Measurements from ENCODE around the gene MRPS35.

Gene MRPS35

DNA sequence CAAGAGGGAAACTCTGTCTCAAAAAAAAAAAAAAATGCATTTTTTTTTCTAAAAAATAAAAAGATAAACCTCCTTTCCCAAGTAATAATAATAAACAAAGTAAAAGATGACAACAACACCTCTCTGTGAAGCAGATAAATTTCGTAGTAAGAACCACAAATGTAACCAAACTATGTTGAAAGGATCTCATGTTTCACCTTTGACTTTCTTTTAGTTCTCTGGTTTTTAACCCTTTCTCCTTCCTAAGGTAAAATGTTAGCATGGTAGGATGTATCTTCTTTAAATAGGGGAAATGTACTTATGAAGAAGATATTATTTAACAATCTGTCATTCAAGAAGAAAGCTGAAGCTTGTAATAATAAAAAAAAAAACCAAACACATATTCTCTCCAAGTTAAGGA, 67.6 kb downstream of the MRPS35 start:
- DNase-seq: no peak

DNA sequence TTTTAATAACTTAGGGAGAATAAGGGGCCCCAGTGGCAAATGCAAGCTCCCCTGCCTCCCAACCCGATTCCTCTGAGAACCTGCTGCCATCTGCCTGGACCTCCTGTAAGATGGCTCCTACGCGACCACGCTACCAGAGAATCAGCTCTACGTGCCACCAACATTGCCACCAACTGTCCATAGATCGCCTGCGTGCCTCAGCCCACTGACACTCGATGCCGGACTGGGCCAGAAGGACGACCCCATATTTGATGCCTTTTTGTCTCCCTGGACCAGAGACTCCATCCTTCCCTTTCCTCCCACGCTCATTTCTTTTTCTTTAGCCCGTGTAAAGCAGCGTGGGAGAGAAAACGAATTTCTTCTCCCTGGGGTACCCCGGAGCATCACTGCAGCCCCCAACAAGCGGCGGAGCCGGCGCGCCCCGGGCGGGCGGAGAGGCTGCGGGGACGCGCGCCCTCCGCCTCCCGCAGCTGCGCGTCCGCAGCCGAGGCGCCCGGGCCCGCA, 68.8 kb downstream of the MRPS35 start:
- DNase-seq: no peak

DNA sequence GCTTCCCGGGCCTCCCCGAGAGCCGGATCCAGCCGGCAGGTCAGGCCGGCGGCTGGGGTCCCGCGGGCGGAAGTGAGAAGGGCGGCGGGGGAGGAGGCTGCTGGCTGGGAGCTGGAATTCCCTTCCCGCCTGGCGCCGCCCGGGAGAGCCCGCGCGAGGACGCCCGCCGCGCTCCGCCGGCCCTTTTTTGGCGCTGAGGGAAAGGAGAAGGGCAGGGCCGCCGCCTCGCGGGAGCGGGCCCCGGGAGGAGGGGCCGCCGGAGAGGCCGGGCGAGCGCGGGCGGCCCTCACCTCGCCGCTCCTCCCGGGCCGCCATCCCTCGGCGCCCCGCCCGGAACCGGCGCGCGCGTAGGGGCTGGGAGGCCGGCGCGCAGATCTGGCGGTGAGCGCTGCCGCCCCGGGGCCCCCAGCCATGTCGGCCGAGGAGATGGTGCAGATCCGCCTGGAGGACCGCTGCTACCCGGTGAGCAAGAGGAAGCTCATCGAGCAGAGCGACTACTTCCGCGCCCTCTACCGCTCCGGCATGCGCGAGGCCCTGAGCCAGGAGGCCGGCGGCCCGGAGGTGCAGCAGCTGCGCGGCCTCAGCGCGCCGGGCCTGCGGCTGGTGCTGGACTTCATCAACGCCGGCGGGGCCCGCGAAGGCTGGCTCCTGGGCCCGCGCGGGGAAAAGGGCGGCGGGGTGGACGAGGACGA, 69.4 kb downstream of the MRPS35 start, which contains the start of the genes KLHL42 and MANSC4:
KLHL42 (plus strand) TSS at position 314 of the 692 bp plus-strand sequence; CDS start at position 412, 98 bp downstream.
MANSC4 (minus strand) TSS at position 317 of the 692 bp plus-strand sequence. CDS start 8,960 bp downstream, outside the sequence.
- DNase-seq: peak; percentile 85

DNA sequence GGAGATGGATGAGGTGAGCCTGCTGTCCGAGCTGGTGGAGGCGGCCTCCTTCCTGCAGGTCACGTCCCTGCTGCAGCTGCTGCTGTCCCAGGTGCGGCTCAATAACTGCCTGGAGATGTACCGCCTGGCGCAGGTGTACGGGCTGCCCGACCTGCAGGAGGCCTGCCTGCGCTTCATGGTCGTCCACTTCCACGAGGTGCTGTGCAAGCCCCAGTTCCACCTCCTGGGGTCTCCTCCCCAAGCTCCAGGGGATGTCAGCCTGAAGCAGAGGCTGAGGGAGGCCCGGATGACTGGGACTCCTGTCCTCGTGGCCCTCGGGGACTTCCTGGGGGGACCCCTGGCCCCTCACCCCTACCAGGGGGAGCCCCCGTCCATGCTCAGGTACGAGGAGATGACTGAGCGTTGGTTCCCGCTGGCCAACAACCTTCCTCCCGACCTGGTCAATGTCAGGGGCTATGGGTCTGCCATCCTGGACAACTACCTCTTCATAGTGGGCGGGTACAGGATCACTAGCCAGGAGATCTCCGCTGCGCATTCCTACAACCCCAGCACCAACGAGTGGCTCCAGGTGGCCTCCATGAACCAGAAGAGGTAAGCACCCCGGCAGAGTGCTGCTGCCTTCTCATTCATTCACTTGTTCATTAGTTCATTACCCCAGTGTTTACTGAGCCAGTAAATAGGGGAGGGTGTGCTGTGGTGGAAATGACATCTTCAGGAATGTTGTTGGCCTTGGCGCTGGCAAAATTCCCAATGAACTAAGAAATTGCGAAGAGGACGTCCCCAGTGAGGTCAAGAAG, 70.2 kb downstream of the MRPS35 start:
- DNase-seq: no peak

DNA sequence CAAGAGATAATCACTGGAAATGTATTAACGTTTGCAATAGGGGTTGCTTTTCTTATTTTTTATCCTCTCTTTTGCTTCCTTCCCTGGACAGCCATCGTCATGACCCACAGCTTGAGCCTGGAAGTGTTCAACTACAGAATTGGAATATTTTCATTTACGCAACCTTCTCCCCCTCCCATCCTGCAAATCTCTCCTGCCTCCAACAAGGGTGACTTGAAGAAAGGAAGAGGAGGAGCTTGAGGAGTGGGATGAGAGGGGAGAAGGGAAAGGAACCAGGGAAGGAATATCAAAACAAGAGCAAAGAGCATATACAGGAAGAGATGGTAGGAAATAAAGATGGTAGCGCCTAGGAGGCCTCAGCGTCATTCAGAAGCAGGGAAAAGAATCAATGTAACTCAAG, 71.0 kb downstream of the MRPS35 start:
- no peak for DNase-seq

DNA sequence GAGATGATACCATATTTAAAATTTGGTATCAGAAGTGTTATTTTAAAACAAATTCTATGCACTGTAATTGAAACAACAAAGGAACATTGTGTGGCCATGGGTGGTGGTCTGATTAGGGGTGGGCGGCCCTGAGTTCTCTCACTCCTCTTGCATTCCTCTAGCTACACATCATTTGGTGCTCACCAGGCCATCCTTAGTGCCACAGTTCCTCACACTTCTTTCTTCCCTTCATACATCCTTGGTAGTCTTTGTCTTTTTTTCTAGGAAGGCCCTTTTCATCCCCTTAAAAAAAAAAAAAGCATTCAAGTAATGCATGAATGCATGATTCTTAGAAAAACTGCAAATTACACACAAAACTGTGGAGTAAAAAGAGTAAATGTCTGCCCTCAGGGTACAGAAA, 71.8 kb downstream of the MRPS35 start:
- DNase-seq: no peak

DNA sequence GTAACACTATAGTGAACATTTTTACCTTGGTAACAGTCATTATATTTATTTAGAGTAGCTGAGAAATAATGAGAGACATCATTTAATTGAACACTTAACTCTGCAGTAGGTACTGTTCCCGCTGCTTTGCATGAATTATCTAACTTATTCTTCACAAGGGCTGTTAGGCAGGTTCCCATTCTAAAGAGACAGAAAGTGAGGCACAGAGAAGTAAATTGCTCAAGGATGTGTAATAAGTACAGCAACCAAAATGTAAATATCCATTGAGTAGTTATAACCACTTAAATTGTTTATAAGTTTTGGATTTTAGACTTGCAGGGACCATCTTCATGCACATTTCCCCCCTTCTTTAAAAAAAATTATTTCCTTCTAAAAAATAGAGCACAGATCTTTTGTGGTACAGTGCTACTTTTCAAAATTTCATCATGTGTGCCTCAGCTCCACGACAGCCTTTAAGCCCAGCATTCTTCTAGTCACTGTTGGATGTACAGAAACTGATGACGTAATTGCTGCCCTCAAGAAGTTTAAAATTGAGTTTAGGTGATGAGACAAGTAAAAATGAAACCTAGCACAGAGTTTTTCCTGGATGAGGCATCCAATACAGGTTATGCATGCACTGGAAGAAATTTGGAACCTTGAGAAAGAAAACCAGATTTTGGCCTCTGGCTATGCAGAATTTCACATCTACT, 75.4 kb downstream of the MRPS35 start:
- DNase-seq: no peak

DNA sequence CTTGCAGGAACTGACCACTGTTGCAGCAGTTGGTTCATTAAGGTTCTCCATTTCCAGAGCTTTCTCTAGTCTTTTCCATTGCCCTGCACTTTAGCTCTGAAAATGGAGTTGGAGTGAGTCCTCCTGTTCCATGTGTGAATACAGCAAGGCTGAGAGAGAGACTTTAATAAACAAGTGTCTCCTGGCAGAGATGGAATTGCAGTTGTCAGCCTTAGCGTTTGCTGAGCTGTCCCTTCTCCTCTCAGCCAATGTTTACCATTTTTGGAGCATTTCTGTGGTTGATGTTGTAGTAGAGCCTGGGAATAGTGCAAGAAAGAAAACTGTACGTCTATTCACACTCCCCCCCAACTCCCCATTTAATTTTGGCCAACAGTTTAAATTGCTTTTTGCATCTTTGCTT, 76.9 kb downstream of the MRPS35 start:
- DNase-seq: no peak

DNA sequence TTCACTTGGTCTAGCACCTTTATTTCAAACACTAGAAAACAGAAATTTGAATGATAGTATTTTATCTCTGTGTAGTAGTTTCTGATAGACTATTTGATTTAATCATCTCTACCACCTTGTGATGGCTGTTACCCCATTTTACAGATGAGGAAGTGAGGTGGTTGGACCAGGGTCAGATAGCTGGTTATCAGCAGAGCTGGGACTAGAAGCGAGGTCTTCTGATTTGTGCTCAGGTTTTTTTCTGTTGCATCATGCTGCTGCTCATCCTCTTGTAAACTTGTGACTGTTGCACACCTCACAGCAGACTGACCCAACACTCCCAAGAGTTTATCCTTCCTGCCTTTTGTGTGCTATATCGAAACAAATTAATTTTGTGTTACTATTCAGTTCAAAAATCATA, 79.5 kb downstream of the MRPS35 start:
- DNase-seq: no peak

DNA sequence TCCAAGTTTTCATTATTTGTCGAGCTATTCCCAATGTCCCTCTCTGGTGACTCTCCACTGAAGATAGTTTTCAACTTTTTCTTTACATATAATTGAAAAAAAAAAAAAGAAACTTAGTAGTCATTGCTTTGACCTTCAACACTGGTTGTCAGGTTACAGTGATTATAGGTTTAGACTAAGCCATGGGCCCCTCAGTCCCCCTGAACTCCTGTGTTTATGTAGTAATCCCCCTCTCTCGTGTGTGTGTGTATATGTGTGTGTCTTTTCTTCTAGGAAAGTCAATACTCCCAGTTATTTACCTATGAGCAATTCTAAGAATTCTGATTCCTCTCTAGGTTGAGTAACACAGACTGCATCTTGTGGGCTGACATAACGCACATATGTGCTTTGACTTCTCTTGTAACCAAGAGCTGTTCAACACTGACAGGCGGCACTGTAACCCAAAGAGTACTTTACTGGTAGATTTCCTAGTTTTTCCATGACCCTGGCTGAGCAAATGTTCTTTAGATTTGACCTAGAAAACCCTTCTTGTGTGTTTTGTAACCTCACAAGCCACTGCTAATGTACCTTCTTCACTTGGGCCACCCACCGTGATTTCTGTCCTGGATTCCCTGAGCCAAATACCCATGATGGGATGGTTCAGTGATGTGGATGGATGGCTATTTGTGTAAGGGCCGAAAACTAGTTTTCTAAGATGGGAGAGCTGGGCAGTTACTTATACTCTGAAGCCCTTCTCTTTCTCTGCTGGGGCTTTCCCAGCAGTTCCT, 84.4 kb downstream of the MRPS35 start:
- no peak for DNase-seq

DNA sequence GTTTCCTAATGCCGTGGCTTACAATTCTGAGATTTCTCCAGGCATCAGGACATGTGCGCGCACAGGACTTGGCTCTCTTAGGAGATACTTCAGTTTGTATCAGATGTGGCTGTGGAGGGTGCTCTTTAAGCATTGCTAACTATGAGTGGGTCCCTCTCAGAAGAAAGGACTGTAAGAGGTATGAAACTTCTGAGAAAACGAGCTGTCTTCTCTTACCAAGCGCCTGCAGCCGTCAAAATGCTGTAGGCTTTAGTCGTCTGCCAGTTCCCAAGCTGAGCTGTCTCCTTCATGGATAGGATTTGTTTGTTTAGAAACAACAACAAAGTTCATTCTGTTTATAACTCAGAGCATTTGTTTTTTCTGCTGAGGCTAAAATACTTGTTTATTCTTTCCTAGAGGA, 85.5 kb downstream of the MRPS35 start:
- no peak for DNase-seq

DNA sequence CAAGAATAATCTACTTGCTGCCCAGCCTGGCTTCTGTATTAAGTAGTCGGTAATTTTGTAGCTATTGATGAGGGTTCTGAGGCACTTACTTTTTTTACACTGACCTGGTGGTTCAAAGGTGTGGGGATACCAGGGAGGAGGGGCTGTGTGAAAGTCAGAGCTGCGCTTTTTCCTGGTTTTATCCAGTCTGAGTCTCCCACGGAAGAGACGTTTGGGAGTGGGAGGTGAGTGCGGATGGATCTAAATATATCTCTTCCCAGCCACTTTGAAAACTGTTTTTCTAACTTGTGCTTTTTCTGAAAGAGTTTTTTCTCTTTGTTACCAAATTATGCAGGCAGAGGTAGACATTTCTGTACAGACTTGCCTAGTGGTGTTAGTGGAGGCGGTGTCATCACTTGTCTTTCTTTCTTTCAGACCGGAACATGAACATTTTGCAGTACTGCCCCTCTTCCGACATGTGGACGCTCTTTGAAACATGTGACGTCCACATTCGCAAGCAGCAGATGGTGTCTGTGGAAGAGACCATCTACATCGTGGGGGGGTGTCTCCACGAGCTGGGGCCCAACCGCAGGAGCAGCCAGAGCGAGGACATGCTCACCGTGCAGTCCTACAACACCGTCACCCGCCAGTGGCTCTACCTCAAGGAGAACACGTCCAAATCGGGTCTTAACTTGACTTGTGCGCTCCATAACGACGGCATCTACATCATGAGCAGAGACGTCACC, 86.8 kb downstream of the MRPS35 start:
- no peak for DNase-seq

DNA sequence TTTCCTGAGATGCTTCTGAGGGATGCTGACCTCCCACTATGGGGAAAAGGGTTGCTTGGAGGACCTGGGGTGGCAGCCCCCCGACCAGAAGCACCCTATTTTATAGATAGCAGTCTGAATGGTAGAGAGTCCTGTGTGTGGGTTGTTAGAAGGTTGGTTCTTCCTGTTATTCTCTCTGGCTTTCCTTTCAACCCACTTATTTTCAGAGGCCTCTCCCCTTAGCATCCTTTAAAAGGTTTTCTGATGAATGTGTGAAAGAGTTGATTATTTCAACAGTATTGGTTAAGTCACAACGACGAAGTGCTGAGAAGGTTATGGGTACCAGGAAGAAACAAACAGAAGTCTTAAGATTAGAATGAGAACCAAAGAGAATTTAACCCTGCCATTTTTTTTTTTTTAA, 90.2 kb downstream of the MRPS35 start:
- DNase-seq: no peak

DNA sequence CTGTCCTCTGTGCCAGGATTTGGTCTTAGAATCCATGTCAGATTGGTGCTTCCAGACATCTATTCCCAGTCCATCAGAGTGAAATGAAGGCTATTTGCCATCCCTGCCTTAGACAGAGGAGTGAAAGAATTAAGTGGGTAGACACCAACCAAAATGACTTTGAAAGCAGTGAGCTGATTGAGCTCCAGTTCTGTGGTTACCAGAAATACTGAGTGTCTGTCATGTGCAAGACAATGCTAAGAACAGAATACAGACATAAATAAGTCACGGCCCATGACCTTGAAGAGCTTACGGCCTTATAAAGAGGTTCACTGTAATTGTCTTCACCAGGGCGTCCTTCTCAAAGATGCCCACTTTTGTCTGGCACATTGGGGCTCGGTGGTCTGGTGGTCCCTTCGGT, 91.0 kb downstream of the MRPS35 start:
- DNase-seq: no peak

DNA sequence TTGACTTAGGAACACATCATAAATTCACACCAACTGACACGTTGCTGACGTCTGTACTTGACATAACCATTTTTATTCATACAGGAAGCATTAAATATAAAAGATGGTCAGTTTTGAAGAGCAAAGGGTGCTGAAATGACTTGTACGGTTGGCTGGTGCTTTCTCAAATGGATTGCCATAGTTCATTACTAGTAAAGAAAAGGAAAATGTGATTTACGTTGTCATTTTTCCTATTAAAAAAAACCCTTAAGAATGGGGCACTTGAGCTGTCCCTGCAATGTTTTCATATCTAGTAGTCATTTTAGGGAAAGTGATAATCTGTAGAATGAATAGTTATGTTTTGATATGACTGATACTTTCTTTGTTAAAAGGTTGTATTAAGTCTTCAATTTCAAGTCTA, 91.9 kb downstream of the MRPS35 start:
- DNase-seq: no peak

DNA sequence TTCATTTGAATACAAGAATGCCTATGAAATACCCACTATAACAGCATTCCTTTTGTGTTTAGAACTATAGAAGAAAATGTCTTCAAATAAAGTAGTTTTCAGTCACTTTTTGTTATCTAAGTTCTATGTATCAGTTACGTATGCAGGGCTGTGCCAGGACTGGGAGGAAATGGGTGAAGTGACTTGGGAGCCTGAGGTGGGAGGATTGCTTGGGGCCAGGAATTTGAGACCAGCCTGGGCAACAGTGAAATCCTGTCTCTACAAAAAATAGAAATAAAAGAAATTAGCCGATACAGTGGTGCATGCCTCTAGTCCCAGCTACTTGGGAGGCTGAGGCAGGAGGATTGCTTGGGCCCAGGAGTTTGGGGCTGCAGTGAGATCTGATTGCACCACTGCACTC, 92.3 kb downstream of the MRPS35 start:
- no peak for DNase-seq

DNA sequence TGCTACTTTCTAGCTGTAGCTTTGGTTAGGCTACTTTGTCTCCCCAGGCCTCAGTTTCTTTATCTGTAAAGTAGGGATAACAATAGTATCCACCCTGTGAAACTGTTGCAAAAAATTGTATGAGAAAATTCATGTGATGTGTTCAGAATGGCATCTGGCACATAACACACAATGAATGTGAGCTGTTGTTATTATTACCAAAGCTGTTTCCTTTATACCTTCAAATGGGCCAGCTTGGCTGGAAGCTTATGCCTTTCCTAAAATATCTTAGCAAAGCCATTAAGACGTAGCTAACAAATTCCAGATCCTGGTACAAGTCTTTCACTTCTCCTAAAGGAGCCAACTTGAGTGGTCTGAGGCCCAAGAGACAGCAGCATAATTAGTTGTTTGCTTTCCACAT, 94.6 kb downstream of the MRPS35 start:
- no peak for DNase-seq
